HG02759 (cell line): ENCODE results near the gene OST4.

ENCODE experiments used
- ATAC-seq: cut with Tn5 transposase; IDR thresholded peaks from one replicate; pipeline ENCODE4 v1.9.1; 2021; ENCODE audit warnings: mild to moderate bottlenecking, moderate library complexity; ENCODE audit not compliant: unreplicated experiment

The OST4 gene

GRCh38 chr2:27054721-27055120 is 16.7 kb downstream of the OST4 start:
- no peak for ATAC-seq

DNA sequence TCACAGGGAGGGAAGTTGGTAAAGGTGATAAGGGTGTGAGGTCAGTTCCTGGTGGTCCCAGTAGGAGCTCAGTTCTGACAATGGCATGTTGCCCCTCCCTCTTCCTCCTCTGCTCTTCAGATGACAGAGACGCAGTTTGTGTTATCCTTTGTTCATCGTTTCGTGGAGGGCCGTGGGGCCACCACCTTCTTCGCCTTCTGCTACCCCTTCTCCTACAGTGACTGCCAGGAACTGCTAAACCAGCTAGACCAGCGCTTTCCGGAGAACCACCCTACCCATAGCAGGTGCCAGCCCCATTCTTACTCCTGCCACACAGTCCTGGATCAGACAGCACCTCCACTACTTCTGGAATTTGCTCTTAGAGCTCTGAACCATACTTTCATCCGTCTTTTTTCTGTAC is 17.7 kb downstream of the OST4 start:
- no peak for ATAC-seq

DNA sequence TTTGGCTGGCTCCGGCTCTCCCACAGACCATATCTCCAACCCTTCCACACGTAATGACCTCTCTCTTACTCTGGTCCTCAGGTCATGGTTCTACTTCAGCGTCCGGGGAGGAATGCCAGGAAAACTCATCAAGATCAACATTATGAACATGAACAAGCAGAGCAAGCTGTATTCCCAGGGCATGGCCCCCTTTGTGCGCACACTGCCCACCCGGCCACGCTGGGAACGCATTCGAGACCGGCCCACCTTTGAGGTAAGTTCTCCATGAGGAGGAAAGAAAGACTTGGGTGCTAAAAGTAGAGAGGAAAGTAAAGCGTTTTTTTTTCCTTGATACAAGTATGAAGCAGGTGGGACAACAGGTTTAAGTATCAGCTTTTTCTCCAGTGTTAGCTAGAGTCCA is 18.1 kb downstream of the OST4 start:
- ATAC-seq, result no peak

GRCh38 chr2:27051902-27052645 is 19.4 kb downstream of the OST4 start:
- ATAC-seq, result no peak

GRCh38 chr2:27050996-27051901 is 20.2 kb downstream of the OST4 start, which contains the start of gene AGBL5:
AGBL5 (plus strand) TSS chr2:27051668; CDS start chr2:27052959, 1,291 bp downstream.
- peak; percentile 72 for ATAC-seq

- ATAC-seq, result peak; percentile 55
Measured at GRCh38 chr2:27050281-27050995, 21.0 kb downstream of the OST4 start.

GRCh38 chr2:27049422-27050280 is 21.8 kb downstream of the OST4 start:
- ATAC-seq, result peak; percentile 27

DNA sequence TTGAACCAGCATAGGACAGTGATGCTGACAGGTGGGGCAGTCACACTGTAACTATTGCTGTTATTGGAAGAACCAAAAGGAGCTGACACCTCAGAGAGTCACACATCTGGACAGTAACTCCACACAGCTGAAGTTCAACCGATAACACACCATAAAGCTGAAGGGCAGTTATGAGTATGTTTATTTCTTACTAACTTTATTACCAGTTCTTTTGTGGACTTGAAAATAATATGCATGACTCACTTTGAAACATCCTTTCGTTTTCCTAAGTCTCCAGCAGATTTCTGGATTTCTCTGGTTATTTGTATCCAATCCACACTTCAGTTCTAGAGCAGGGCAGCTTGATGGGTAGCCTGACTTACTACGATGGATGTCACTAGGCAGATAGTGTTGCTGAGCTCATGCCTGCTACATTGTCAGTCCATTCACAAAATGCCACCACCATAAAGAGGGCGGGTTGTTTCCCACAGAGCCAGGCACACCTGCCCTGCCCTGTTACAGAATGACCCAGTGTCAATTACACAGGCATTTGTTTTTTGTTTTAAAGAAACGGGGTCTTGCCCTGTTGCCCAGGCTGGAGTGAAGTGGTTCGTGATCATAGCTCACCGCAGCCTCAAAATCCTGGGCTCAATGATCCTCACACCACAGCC is 28.3 kb downstream of the OST4 start:
- ATAC-seq, result no peak

GRCh38 chr2:27042159-27042661 is 29.2 kb downstream of the OST4 start:
- no peak for ATAC-seq

DNA sequence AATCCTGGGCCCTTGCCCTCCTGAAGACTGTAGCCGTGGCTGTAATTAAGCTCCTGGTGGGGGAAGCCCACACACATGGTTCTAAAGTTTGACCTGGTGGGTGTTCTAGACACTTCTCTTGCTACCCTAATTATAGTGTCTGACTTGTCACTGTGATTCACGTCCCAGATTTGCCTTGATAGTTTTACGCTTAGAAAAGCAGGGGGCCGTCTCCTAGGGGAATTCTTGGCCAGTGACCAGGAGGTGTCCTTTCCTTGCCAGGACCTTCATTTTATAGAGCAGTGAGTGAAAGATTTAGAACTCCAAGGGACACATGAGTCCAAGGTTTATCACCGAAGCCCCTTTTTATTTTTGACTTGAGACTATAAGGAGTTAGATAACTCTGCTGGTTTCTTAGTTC is 29.7 kb downstream of the OST4 start:
- no peak for ATAC-seq

- no peak for ATAC-seq
Measured at GRCh38 chr2:27040282-27040681, 31.2 kb downstream of the OST4 start.

DNA sequence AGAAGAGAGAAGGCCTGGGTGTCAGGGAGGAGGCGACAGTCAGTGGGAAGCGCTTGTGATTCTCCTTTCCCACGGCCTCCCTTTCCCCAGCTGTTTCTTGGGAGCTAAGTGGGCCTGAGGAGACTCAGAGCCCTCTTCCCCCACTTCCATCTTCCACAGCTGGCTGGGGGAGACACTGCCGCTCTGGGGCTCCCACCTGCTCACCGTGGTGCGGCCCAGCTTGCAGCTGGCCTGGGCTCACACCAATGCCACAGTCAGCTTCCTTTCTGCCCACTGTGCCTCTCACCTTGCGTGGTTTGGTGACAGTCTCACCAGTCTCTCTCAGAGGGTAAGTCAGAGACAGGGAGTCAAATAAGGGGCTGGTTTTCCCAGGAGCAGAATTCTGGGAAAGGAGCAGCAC is 31.6 kb downstream of the OST4 start:
- no peak for ATAC-seq

DNA sequence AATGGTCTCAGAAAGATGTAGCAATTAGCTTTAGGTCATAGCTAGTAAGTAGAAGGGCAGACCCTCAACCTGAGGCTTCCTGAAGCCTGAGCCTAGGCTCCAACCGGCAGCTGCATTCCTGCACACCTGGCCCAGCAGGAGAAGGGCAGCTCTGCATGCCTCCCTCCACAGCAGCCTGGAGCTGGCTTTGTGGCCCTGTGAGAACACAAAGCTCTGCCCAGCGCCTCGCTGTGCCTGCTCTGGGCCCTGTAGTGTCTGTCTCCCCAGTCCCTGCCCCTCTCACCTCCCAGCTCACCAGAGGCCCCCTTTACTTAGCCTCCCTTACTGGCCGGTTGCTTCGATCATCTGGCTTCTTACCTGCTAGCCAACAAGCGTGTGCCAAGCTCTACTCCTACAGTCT is 32.0 kb downstream of the OST4 start:
- no peak for ATAC-seq

GRCh38 chr2:27038631-27039339 is 32.7 kb downstream of the OST4 start:
- ATAC-seq, result no peak

- no peak for ATAC-seq
Measured at GRCh38 chr2:27038012-27038411, 33.4 kb downstream of the OST4 start.

GRCh38 chr2:27033253-27033852 is 38.1 kb downstream of the OST4 start:
- no peak for ATAC-seq

- ATAC-seq, result peak; percentile 94
Measured at GRCh38 chr2:27032495-27033252, 38.8 kb downstream of the OST4 start, which contains the start of gene TMEM214. TMEM214 (plus strand) TSS chr2:27032965; CDS start chr2:27033016, 51 bp downstream.

DNA sequence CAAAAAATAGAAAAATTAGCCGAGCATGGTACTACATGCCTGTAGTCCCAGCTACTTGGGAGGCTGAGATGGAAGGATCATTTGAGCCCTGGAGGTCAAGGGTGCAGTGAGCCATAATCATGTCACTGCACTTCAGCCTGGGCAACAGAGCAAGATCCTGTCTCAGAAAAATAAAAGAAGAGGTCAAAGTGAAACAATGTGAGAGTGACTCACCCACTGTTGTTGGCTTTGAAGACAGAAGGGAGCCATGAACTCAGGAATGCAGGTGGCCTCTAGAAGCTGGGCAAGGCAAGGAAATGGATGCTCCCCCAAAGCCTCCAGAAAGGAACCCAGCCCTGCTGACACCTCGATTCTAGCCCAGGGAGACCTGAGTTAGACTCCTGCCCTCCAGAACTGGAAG is 42.4 kb downstream of the OST4 start:
- ATAC-seq, result no peak
